Activated naive CD8-positive, alpha-beta T cell (primary cell): ENCODE results near the gene SAMD3.
A peak's percentile ranks its signal among the peaks of the same experiment; 100 is the strongest.
"Not testable (repeated sequence)": the region's sequence is repeated elsewhere in the genome, so short reads cannot be mapped to it uniquely, and the experiment has no call there.

Experiments used
- H3K27ac Mint-ChIP-seq: one replicate; pipeline ENCODE4 v1.8.0; 2021; ENCODE audit warnings: mixed read lengths
- H3K27me3 Mint-ChIP-seq: one replicate; pipeline ENCODE4 v1.8.0; 2021; ENCODE audit warnings: mixed read lengths
- H3K36me3 Mint-ChIP-seq: one replicate; pipeline ENCODE4 v1.8.0; 2021; ENCODE audit warnings: mixed read lengths
- H3K4me1 Mint-ChIP-seq: one replicate; pipeline ENCODE4 v1.8.0; 2021; ENCODE audit warnings: low read depth, mixed read lengths
- H3K4me3 Mint-ChIP-seq: one replicate; pipeline ENCODE4 v1.8.0; 2021; ENCODE audit warnings: mild to moderate bottlenecking, mixed read lengths
- H3K9me3 Mint-ChIP-seq: one replicate; pipeline ENCODE4 v1.8.0; 2021; ENCODE audit warnings: low read depth, mixed read lengths

The SAMD3 gene

GRCh38 chr6:130222775-130223174 lies at the start of gene SAMD3:
SAMD3 (minus strand) TSS chr6:130222951; CDS start chr6:130215273, 7,678 bp downstream.
- H3K4me1 Mint-ChIP-seq = peaks cover 41% of the 10 kb centered on the region
- peaks cover 9% of the 10 kb centered on the region for H3K36me3 Mint-ChIP-seq
- no peaks in the 10 kb centered on the region for H3K27me3 Mint-ChIP-seq
- H3K27ac Mint-ChIP-seq = peak within 1 kb of the TSS; percentile 66
- peak within 1 kb of the TSS; percentile 24 for H3K4me3 Mint-ChIP-seq
- H3K9me3 Mint-ChIP-seq = peaks cover 4% of the 10 kb centered on the region

DNA sequence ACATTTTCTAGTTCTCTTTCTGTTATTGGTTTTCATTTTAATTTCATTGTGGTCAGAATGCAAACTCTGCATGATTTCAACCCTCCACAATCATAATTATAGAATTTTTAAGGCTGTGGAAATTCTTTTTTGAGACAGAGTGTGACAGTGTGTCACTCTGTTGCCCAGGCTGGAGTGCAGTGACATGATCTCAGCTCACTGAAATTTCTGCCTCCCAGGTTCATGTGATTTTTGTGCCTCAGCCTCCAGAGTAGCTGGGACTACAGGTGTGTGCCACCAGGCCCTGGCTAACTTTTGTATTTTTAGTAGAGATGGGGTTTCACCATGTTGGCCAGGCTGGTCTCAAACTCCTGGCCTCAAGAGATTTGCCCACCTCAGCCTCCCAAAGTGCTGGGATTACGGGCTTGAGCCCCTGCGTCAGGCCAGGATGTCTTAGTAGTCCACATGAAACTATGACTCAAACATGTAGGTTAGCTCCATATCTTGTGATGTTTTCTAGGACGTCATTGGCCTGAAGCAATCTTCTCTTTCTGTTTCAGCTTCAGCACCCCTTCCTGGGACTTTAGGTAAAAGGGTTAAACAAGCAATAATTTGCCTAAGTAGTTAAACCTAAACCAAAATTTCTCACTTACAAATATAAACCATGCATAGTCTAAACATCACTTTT lies 47.4 kb upstream of the SAMD3 start:
- no peak overlapping the region for H3K4me3 Mint-ChIP-seq
- H3K27me3 Mint-ChIP-seq = no peaks in the 10 kb centered on the region
- H3K9me3 Mint-ChIP-seq = peaks cover 7% of the 10 kb centered on the region
- no peaks in the 10 kb centered on the region for H3K4me1 Mint-ChIP-seq
- H3K27ac Mint-ChIP-seq = no peak overlapping the region
- peaks cover 9% of the 10 kb centered on the region for H3K36me3 Mint-ChIP-seq

GRCh38 chr6:130265553-130265952 lies 42.8 kb upstream of the SAMD3 start:
- not testable (repeated sequence) for H3K9me3 Mint-ChIP-seq, H3K4me3 Mint-ChIP-seq

GRCh38 chr6:130262008-130262407 lies 39.3 kb upstream of the SAMD3 start:
- H3K4me3 Mint-ChIP-seq = no peak overlapping the region
- peaks cover 4% of the 10 kb centered on the region for H3K36me3 Mint-ChIP-seq
- H3K9me3 Mint-ChIP-seq = peaks cover 7% of the 10 kb centered on the region
- H3K27ac Mint-ChIP-seq = no peak overlapping the region
- H3K27me3 Mint-ChIP-seq = no peaks in the 10 kb centered on the region
- H3K4me1 Mint-ChIP-seq = peaks cover 17% of the 10 kb centered on the region

More at GRCh38 chr6:130265553-130265952, 42.8 kb upstream of the SAMD3 start:
- H3K36me3 Mint-ChIP-seq, H3K27me3 Mint-ChIP-seq, H3K4me1 Mint-ChIP-seq, H3K27ac Mint-ChIP-seq: not testable (repeated sequence)

- H3K9me3 Mint-ChIP-seq, H3K27me3 Mint-ChIP-seq, H3K36me3 Mint-ChIP-seq: not testable (repeated sequence)
- Mint-ChIP-seq H3K4me3 (peak overlapping the region; percentile 67), H3K4me1 (peaks cover 17% of the 10 kb centered on the region), H3K27ac (peak overlapping the region; percentile 35)
These were observed 38.8 kb upstream of the SAMD3 start for GRCh38 chr6:130261558-130261957.

- not testable (repeated sequence) for H3K27ac Mint-ChIP-seq, H3K27me3 Mint-ChIP-seq
- peaks cover 17% of the 10 kb centered on the region for H3K4me1 Mint-ChIP-seq
These were observed 38.0 kb upstream of the SAMD3 start for GRCh38 chr6:130260614-130261241.

GRCh38 chr6:130260050-130260462 lies 37.3 kb upstream of the SAMD3 start:
- H3K4me1 Mint-ChIP-seq = peaks cover 17% of the 10 kb centered on the region
- H3K27me3 Mint-ChIP-seq, H3K36me3 Mint-ChIP-seq, H3K9me3 Mint-ChIP-seq, H3K27ac Mint-ChIP-seq: not testable (repeated sequence)
- H3K4me3 Mint-ChIP-seq = peak overlapping the region; percentile 59

More at GRCh38 chr6:130260614-130261241, 38.0 kb upstream of the SAMD3 start:
- peak overlapping the region; percentile 67 for H3K4me3 Mint-ChIP-seq
- not testable (repeated sequence) for H3K36me3 Mint-ChIP-seq, H3K9me3 Mint-ChIP-seq

DNA sequence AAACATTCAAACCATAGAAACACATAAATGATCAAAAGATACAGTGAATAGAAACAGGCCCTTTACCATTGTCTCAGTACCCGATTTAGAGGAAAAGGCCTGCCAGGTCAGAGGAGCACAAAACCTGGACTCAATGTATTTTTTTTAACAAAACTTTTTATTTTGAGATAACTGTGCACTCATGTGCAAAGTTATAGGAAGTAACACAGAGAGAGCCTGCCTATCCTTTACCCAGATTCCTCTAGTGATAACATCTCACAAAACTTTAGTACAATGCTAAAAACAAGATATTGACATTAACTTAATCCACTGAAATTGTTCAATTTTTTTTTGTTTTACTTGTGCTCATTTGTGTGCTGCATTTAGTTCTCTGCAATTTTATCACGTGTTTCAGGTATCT lies 36.8 kb upstream of the SAMD3 start:
- no peak overlapping the region for H3K27ac Mint-ChIP-seq
- peak overlapping the region; percentile 59 for H3K4me3 Mint-ChIP-seq
- H3K9me3 Mint-ChIP-seq = peaks cover 7% of the 10 kb centered on the region
- H3K27me3 Mint-ChIP-seq = no peaks in the 10 kb centered on the region
- peaks cover 17% of the 10 kb centered on the region for H3K4me1 Mint-ChIP-seq
- peaks cover 7% of the 10 kb centered on the region for H3K36me3 Mint-ChIP-seq

GRCh38 chr6:130259140-130259539 lies 36.4 kb upstream of the SAMD3 start:
- H3K4me3 Mint-ChIP-seq = no peak overlapping the region
- H3K9me3 Mint-ChIP-seq = peaks cover 7% of the 10 kb centered on the region
- H3K4me1 Mint-ChIP-seq = peaks cover 17% of the 10 kb centered on the region
- H3K27me3 Mint-ChIP-seq = no peaks in the 10 kb centered on the region
- peaks cover 7% of the 10 kb centered on the region for H3K36me3 Mint-ChIP-seq
- no peak overlapping the region for H3K27ac Mint-ChIP-seq

- no peak overlapping the region for H3K27ac Mint-ChIP-seq
- H3K4me3 Mint-ChIP-seq = no peak overlapping the region
- peaks cover 2% of the 10 kb centered on the region for H3K36me3 Mint-ChIP-seq
- H3K4me1 Mint-ChIP-seq = no peaks in the 10 kb centered on the region
- H3K27me3 Mint-ChIP-seq = no peaks in the 10 kb centered on the region
- no peaks in the 10 kb centered on the region for H3K9me3 Mint-ChIP-seq
These were observed 29.9 kb upstream of the SAMD3 start for GRCh38 chr6:130252527-130253237.

- Mint-ChIP-seq H3K4me3 (no peak overlapping the region), H3K4me1 (no peaks in the 10 kb centered on the region), H3K27ac (no peak overlapping the region), H3K27me3 (no peaks in the 10 kb centered on the region), H3K9me3 (no peaks in the 10 kb centered on the region), H3K36me3 (no peaks in the 10 kb centered on the region)
These were observed 22.5 kb upstream of the SAMD3 start for GRCh38 chr6:130245267-130245666.

DNA sequence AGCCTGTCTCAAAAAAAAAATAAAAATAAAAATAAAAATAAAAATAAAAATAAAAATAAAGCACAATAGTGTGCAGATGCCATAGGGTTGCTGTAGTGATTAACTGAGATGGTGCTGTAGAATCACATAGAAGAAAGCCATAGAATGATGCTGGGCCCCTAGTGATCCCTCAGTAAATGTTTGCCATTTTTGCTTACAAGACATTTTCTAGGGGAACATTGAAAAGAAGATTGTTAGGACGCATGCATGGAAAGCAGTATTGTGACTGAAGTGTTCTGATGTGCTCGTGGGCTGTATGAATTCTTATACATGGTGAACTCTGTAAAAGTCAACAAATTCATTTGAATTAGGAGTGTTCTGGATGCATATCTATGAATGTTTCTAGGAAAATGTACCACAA lies 22.0 kb upstream of the SAMD3 start:
- Mint-ChIP-seq H3K4me3 (no peak overlapping the region), H3K9me3 (no peaks in the 10 kb centered on the region), H3K27ac (no peak overlapping the region), H3K36me3 (no peaks in the 10 kb centered on the region), H3K4me1 (no peaks in the 10 kb centered on the region), H3K27me3 (no peaks in the 10 kb centered on the region)

DNA sequence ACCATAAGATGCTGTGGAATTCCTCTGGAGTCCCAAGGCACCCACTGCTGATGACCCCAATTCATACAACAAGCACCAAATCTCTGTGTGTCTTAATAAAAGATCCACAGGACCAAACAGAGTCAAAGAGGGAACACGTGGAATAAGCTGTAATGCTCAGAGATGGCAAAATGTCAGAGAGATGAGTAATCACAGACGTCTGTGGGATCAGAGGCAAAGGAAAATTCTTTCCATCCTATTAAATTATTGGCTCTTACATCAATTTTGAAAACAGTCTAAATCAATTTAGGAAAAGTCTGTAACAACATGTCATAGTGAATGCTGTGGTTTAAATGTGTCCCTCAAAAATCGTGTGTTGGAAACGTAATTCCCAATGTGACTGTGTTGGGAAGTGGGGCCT lies 17.5 kb upstream of the SAMD3 start:
- Mint-ChIP-seq H3K4me3 (no peak overlapping the region), H3K27me3 (no peaks in the 10 kb centered on the region), H3K27ac (no peak overlapping the region), H3K36me3 (no peaks in the 10 kb centered on the region), H3K9me3 (no peaks in the 10 kb centered on the region), H3K4me1 (no peaks in the 10 kb centered on the region)

GRCh38 chr6:130239755-130240154 lies 17.0 kb upstream of the SAMD3 start:
- Mint-ChIP-seq H3K36me3 (no peaks in the 10 kb centered on the region), H3K4me3 (no peak overlapping the region), H3K9me3 (no peaks in the 10 kb centered on the region), H3K4me1 (no peaks in the 10 kb centered on the region), H3K27ac (no peak overlapping the region), H3K27me3 (no peaks in the 10 kb centered on the region)

- no peak overlapping the region for H3K4me3 Mint-ChIP-seq
- H3K36me3 Mint-ChIP-seq = no peaks in the 10 kb centered on the region
- no peaks in the 10 kb centered on the region for H3K4me1 Mint-ChIP-seq
- no peaks in the 10 kb centered on the region for H3K9me3 Mint-ChIP-seq
- H3K27ac Mint-ChIP-seq = no peak overlapping the region
- H3K27me3 Mint-ChIP-seq = no peaks in the 10 kb centered on the region
These were observed 10.6 kb upstream of the SAMD3 start for GRCh38 chr6:130233330-130233729.
